GM18858 (cell line): ENCODE data around the gene CAMTA1.

Source experiments
- ATAC-seq: cut with Tn5 transposase; IDR thresholded peaks from one replicate; pipeline ENCODE4 v1.9.1; 2021; ENCODE audit not compliant: unreplicated experiment

Gene CAMTA1

DNA sequence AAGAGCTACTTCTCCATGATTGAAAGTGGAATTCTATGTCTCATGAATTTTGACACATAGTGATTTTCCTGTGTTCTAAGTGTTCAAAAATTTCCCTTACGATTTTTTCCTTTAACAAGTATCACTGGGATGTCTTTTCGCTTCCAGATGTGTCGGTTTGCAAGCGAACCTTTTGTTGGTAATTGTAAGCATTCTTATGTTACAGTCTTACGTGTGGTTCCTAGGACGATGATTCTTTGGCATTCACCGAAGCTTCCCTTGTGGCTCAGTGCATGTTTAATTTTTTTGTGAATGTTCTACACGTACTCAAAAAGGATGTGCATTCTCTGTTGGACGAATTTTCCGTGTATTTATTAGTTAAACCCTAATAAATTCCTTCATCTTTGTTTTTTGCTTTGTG, 211.6 kb downstream of the CAMTA1 start:
- no peak for ATAC-seq

DNA sequence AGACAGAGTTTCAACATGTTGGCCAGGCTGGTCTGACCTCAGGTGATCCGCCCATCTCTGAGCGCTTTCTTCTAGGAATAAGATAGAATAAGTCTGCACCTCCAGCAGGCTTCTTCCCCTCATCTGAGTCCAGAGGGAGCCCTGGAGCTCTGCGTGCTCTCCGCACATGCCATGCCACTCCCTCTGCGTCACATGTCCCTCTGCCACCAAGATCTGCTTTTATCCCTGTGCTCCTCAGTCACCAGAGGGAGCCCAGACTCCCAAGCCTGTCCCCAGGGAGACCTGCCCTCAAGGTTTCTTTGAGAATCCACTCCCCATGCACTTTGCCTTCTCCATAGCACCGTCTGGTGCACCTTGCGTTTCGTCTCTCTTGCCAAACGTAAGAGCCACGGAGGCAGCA, 213.0 kb downstream of the CAMTA1 start:
- ATAC-seq = no peak

DNA sequence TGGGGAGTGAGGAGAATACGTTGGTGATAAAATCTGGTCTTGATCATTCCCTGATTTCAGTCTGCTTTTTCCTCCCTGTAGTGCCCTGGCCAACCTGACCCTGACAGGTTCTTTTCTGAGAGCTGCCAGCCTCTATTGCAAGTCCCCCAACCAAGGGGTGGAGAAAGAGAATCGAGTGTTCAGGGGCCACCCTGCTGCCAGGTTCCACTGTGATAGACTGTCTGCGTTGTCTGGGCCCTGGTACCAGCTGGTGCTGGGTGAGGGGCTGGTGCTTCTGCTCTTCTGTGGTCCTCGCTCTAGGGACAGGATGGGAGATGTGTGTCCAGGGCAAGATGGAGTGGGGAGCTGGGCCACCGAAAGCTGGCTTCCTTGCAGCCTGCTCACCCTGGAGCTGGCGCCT, 214.6 kb downstream of the CAMTA1 start:
- no peak for ATAC-seq

DNA sequence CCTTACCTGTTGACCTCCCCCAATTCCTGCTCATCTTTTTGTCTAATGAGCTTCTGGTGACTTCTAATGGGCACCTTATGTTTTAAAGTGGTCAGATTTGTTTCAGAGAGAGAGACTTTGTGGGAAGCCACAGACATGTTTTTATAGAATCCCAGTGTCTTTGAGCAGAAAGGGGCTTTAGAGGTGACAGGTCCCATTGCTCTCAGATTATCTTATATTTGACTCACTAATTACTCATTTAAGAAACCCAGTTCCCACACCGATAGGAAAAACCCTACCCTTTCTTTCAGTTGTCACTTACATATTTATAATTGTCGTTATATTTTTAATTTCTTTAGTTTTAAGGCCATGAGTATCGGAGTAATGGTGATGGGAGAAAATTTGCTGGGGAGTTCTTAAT, 215.5 kb downstream of the CAMTA1 start:
- no peak for ATAC-seq

DNA sequence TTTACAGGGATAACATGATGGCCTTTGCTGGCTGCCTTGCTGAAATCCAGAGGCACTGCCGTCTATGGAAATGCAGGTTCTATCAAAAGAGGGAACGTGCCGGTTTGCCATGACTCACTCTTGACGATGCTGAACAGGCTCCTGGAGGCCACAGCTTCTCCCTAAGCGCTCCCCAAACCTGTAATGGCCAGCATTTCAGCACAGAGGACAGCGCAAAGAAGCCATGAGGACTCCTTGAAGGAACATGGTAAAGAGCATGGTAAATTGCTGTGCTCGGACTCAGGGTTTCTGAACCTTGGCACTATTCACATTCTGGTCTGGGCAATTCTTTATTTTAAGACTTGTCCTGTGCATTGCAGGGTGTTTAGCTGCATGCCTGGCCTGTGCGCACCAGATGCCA, 217.5 kb downstream of the CAMTA1 start:
- no peak for ATAC-seq

DNA sequence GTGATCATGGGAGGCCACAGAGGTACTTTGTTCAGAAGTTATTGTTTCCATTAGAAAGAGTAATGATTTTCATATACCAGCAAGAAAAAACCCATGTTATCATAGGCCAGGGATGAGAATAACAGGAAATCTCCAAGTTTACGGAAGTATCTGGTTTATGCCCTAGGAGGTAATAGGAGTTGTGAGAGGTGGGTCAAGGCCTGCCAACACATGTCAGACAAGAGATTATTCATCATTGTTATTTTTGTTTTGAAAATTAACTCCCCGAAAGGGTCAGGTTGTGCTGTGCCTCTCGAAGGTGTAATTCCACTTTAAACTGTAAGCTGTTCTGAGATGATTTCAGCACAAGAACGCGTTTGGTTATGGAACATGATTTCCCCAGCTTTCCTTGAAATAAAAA, 218.4 kb downstream of the CAMTA1 start:
- no peak for ATAC-seq

DNA sequence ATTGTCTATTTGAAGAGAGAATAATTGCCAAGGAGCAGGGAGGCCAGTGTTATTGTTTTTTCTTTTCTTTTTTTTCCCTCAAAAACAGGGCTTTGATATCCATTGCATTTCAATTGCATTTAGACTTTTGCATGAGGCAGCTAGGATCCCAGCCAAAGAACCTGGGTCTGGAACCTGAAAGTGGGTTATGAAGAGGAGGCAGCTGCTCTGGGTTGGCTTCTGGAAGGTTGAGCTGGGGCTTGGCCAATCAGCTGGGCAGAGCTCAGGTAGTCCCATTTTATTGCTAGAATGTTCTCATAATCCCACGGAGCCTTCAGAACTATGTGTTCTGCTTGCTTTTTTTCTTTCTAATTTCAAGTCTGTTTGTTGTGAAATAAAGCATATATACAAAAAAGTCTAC, 218.9 kb downstream of the CAMTA1 start:
- ATAC-seq = no peak

DNA sequence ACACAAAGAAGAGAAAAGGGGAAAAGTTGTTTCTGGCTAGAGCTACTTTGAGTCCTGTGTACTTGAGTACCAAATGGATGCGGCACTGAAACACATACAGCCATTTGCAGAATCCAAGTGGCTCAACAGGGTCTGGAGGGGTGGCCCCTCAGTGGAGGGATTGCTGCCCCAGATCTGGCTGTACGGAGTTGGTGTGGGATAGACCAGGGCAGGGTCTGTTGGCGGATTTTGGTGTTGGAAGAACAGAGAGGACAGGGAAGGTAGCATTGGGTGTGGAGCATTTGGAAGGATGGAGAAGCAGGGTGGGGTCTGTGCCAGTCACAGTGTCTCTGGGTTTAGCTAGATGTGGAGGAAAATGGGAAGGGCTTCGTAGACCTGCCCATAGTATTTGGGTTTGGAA, 220.5 kb downstream of the CAMTA1 start:
- ATAC-seq = no peak

DNA sequence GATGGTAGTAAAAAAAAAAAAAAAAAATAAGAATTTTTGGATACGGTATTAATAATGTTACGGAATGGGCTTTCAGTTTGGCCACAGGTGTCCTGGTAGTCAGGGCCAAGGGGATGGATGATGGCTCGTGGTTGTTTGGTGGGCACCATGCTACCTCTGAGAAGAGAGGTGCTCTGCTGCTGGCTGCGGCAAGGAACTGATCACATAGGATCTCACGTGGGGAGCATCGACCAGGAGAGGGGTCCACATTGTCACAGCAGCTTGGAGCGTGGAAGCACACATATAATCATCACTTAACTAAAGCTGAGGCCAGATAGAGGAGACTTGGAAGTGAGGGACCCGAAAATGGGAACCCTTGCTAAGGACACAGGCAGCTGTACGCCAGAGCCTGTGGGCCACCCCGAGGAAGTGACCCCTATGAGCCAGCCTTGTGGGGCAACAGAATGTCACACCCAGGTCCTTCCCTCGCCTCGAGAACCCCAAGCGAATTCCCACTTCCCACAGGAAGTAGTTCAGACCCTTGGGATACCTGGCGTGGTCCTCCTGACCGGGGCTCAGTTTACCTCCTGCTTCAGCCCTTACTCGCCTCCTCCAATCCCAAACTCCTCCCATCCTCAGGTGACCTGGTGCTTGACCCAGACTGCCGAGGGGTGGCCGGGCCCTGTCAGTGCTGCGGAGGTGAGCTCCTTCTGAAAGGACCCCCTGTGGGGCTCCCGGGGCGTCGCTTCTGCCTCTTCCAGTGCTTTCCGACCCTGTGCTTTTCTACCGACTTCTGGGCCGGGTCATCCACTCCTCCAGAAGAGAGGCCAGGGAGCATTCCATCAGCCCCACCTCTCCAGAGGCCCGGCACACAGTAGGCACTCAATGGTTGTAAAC, 222.0 kb downstream of the CAMTA1 start:
- no peak for ATAC-seq

DNA sequence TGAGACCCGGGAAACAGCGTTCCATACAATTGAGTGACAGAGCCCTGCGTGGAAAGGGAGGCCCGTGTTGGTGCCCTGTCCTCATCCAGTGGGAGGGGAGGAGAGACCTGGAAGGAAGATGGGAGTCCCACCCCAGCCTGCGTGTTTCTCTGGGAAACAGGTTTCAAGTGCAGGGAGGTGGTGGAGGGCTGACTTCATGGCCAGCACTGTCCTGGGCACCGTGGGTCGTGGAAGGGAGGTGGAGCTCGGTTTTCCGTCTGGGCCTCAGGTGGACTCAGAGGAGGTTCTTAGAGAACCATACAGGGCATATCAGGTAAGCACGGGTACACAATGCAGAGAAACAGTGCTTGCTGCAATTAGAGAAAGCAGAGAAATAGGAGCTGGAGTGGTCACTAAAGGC, 222.6 kb downstream of the CAMTA1 start:
- no peak for ATAC-seq

DNA sequence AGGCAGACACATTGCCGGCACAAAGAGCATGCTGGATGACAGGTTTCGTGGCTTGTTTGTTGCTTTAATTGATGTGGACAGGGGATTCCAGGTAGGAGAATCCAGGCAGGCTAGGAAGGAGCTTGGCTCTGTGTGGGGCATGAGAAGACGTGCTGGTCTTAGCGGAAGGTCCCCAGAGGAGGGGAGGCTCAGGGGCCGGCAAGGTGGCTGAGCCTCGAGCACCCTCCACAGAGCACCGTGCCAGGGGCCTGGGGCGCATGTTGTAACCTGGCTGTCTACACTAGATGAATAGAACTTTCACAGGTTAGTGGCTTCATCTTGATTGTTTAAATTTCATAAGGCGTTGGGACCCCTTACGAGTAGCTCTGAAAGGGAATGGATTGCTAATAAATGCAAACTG, 223.1 kb downstream of the CAMTA1 start:
- ATAC-seq = no peak

DNA sequence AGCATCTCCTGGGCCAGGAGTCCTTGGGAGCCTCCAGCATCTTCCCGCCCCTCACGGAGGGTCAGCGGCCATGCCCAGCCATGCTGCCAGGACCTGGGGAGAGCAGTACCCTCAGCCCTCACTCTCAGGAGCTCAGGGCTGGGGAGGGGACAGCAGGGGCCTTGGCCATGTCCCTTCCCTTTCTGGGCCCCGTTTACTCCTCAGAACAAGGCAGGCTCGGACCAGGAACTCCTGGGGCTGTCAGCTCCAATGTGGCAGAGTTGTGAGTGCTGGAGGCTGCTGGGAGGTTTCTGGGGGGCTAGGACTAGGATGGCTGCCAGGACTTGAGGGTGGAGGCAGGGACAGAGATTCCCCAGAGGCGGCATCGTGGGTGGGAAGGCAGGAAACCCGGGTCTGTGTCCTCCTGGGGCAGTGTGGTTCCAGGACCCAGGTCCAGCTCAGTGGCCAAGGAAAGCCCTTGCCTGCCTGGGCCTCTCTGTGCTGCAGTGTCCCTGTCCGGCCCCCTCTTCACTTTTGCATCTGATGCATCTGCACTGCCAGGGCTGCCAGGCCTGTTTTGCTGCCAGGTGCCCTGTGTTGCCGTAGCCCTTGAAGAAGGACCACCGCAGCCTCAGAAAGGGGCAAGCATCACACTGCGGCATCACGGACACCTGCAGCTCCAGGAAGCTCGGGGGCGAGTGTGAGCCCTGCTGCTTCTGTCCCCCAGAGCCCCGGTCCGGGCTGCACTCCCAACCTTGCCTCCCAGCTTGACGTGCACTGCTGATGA, 223.9 kb downstream of the CAMTA1 start:
- no peak for ATAC-seq

DNA sequence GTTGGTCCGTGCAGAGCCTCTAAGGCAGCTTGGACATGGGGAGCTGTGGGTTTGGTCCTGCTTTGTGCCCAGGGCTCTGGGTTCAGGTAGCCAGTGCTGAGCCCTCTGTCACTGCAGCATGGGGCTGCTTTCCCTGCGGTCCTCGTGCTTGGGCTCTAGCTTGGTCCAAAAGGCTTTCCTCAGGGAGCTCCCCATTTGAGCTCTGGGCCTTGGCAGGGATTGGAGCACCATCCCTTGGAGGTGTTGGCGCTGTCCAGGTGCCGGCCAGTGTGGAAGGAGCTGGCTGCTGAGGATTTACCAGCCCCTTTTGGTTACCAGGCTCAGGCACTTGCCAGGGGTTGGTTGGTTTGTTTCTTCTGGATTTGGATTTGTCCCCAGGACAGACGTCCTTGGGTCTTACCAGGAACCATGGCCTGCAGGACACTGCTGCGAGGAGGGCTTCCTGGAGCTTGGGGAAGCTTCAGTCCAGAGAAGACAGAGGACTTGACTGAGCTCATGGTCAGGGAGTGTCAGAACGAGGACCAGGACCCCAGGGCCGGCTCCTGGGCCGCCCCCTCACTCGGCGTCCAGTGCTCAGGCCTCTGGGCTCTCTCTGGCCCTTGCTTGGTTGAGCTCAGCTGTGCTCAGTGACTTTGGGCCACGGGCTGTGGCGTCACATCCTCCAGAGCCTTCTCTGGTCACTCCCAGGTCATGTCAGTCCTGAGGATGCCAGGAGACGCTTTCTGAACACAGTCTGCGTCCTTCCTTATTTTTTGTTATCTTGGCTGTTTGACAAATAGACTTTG, 224.7 kb downstream of the CAMTA1 start:
- no peak for ATAC-seq

DNA sequence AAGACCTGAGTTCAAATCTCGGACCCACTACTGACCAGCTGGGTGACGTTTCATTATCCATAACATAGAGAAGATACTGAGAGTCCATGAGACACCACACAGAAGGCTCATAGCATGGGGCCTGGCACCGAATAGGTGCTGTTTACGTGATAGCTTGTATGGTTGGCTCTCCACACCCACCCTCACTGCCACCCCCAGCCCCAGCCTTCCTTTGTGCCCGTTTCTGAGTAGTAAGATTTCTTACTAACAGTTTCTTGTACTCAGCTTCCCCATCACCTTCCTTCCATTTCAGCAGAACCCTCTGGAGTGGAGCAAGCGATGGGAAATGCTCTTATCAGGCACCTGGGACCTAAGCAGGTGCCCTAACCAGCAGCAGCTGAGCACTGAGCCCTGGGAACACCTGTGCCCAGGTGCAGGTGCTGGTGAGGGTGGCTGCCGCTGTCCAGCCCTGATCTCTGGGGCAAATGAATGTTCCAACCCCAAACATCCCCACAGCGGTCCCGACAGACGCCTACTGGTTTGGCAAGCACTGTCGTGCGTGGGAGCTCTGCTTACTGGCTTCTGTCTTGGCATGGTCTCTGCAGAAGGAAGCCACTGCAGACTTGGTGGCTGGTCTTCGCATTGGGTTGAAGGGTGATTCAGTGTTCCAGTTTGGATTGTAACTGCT, 225.4 kb downstream of the CAMTA1 start:
- ATAC-seq = no peak

DNA sequence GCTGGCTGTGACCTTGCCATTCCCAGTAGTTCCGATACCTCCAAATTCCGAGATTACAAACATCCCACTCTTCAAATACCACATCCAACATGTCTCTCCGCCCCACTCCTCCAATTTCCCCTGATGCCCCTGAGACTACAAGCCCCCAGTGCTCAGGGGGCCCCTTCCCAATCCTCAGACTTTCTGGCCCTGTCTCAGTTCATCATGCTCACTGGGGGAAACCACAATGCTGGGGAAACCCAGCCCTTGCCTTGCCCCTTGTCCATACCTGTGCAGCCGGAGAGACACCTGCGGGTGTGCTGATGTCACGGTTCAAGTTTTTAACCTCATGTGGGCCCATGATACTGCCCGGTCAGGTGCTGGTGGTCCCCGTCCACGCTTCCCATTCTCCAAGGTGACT, 226.6 kb downstream of the CAMTA1 start:
- no peak for ATAC-seq

DNA sequence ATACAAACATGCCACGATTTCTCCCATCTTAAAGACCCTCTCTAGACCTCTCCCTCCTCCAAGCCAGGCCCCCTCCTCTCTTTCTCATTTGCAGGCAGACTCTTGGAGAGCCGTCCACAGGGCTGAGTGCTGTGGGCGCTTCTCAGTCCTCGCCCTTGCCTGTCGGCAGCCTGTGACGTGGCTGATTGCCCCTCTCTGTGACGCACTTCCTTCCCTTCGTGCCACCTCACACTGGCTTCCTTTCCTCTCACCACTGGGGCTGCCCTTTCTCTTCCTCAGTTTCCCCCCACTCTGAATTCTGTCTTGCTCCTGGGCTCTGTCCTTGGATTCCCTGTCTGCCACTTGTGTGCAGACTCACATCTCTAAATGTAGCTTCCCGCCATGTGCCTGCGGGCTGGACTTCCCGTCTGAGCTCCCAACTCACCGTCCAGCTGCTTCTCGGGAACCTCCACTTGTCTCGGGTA, 227.2 kb downstream of the CAMTA1 start:
- no peak for ATAC-seq

DNA sequence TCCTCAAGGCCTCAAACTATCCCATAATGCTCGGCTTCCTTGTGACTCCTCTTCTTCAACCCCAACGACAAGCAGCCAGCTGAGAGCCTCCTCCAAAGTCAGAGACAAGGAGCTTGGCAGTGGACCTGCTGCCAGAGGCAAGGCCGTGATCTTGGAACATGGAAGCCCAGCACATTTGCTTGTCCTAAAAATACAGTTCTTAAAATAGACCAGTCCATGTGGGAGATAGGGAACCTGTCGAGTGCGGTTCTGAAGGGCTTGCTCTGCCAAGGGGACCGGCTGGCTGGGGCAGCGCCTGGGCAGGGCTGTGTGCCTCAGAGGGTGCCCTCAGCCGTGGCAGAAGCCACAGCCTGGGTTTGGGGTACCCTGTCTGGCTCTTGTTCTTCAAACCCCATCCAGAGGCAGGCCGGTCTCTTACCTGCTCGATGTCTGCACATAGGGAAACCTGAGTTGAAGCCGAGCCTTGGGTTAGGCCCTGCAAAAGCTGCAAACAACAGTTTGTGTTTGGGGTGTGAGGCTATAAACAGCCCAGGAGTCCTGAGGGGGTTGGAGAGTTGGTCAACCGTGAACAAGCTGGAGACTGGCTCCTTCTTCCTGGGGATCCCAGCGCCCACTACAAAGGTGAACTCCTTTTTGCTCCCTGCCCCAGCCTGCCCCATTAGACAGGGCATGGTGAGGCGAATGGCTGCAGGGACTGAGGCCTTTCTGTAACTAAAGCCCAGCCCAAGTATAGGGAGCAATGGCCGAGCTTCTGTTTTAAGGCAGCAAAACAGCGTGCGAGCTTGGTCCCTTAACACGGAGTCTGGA, 228.8 kb downstream of the CAMTA1 start:
- no peak for ATAC-seq

DNA sequence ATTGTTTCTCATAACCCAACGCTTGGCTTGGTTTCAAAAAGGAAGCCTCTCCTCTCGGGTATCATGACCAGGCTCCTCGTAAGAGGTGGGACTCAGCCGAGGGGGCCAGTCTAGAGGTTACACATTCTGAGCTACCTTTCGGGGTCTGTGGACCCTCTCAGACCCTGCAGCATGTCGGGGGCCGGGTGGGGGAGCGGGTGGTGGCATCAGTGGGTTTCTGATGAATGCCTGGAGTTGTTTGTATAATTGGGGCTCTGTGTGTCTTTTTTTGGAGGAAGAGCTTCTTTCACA, 229.3 kb downstream of the CAMTA1 start:
- ATAC-seq = no peak

DNA sequence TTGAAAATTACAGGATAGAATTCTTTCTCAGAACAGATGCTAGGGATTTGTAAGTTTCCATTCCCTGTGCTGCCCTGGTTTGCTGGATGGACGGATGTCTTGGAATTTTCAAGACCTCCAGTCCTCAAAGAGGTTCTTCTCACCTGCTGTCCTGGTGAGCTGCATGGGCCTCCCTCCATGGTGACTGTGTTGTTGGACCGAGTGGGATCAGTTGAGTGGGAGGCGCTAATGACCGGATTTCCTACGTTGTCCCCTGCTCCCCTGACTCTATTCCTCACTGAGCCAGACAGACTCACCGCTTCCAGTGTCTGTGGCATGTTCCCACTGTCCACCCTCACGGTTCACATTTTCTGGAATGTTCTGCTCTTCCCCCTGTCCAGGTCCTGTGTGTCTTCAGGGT, 229.8 kb downstream of the CAMTA1 start:
- no peak for ATAC-seq

DNA sequence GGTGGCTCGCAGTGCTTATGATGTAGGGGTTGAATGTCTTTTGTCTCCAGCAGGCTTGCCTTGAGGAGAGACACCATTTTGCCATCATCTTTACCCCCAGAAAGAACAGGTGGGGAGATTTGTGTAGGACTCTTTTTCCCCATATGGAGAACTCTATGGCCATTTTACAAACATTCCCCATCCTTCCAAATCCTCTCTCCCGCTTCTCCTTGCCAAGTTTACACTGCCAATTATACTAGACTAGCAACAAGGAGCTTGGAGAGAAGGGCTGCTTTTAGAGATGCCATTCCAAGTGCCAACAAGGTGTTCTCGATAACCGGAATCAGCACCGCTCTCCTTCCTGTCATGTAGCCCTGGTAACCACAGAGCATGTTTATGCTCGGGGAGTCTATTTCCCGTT, 233.1 kb downstream of the CAMTA1 start:
- no peak for ATAC-seq
